SK-N-SH (cell line): ENCODE data around the gene WDR27. TPM values are rescaled to one million over a fixed set of nuclear protein-coding genes. Genes with fewer than 3 reads are reported as not detected.

Source experiments
- CTCF ChIA-PET: fragments of 300-600, 350-600 bp; formaldehyde crosslinking; extraction: SDS; loops from one replicate; lab custom pipeline; 2021; lab: Yijun Ruan, JAX
- POLR2A ChIA-PET: fragments of 350-600 bp; sonication (Branson Sonifier 250); formaldehyde crosslinking; extraction: SDS; loops from one replicate; lab custom pipeline; 2020; ENCODE audit warnings: antibody characterized with exemption, inconsistent platforms; lab: Yijun Ruan, JAX
- DNase-seq: peaks from one replicate; pipeline ENCODE4 v3.0.0; 2012
- H2AFZ ChIP-seq: fragments of 200-600 bp; sonication (generic); 2 replicates; pipeline ENCODE4 v1.8.1; 2016; ENCODE audit warnings: antibody characterized with exemption, mild to moderate bottlenecking, low read depth
- H3F3A ChIP-seq: fragments of 200-600 bp; sonication (generic); replicated peaks from 2 replicates; pipeline ENCODE3; 2016; ENCODE audit warnings: antibody characterized with exemption, mild to moderate bottlenecking; ENCODE audit not compliant: insufficient read depth
- H3K27ac ChIP-seq, 2 experiments: fragments of 200-500 bp in 1 of 2; fragments of 200-600 bp in 1 of 2; sonication (Bioruptor generic) in 1 of 2; sonication (generic), shearing (Covaris generic) in 1 of 2; 2 replicates each; pipeline versions ENCODE4 v1.5.1 to v1.6.1; 2014 to 2016; ENCODE audit warnings: low read depth in 2 of 2, inconsistent platforms in 1 of 2, low read length in 1 of 2, mild to moderate bottlenecking in 1 of 2, mixed read lengths in 1 of 2
- H3K27me3 ChIP-seq: fragments of 200-600 bp; sonication (generic), shearing (Covaris generic); 2 replicates; pipeline ENCODE4 v1.6.1; 2016; ENCODE audit warnings: mixed run types; ENCODE audit not compliant: insufficient read depth
- H3K36me3 ChIP-seq, 2 experiments: fragments of 200-500 bp in 1 of 2; fragments of 200-600 bp in 1 of 2; sonication (Bioruptor generic) in 1 of 2; sonication (generic) in 1 of 2; replicated peaks in 1 of 2; 2 replicates each; pipeline versions ENCODE3 to v1.5.1; 2014 to 2016; ENCODE audit warnings: low read length in 1 of 2, mild to moderate bottlenecking in 1 of 2; ENCODE audit not compliant: insufficient read depth in 2 of 2, control insufficient read depth in 1 of 2
- H3K4me1 ChIP-seq, 2 experiments: fragments of 200-500 bp in 1 of 2; fragments of 200-600 bp in 1 of 2; sonication (Bioruptor generic) in 1 of 2; sonication (generic), shearing (Covaris generic) in 1 of 2; 2 replicates each; pipeline versions ENCODE4 v1.5.1 to v1.6.1; 2014 to 2016; ENCODE audit warnings: low read depth in 1 of 2, low read length in 1 of 2, mixed run types in 1 of 2; ENCODE audit not compliant: insufficient read depth in 2 of 2, control insufficient read depth in 1 of 2
- H3K4me2 ChIP-seq: fragments of 200-600 bp; sonication (generic), shearing (Covaris generic); 2 replicates; pipeline ENCODE4 v1.6.1; 2017; ENCODE audit warnings: mixed run types
- H3K4me3 ChIP-seq, 2 experiments: fragments of 200-500 bp in 1 of 2; fragments of 200-600 bp in 1 of 2; sonication (Bioruptor generic) in 1 of 2; sonication (generic), shearing (Covaris generic) in 1 of 2; 2 replicates each; pipeline versions ENCODE4 v1.5.1 to v1.8.1; 2014 to 2016; ENCODE audit warnings: low read depth in 2 of 2, inconsistent platforms in 1 of 2, low read length in 1 of 2, mild to moderate bottlenecking in 1 of 2, mixed read lengths in 1 of 2, moderate library complexity in 1 of 2
- H3K79me2 ChIP-seq: fragments of 200-600 bp; sonication (generic); 2 replicates; pipeline ENCODE4 v1.8.1; 2017; ENCODE audit warnings: mild to moderate bottlenecking; ENCODE audit not compliant: insufficient read depth
- H3K9ac ChIP-seq: fragments of 200-600 bp; sonication (generic); 2 replicates; pipeline ENCODE4 v1.6.1; 2017; ENCODE audit warnings: mixed run types
- H3K9me2 ChIP-seq: fragments of 200-600 bp; sonication (generic); 2 replicates; pipeline ENCODE4 v1.6.1; 2017; ENCODE audit warnings: mixed run types
- H3K9me3 ChIP-seq: fragments of 200-600 bp; sonication (generic); 2 replicates; pipeline ENCODE4 v1.6.1; 2017; ENCODE audit warnings: mixed run types, mild to moderate bottlenecking, moderate library complexity
- H4K20me1 ChIP-seq: fragments of 200-600 bp; sonication (generic); 2 replicates; pipeline ENCODE4 v1.6.1; 2017; ENCODE audit warnings: mild to moderate bottlenecking, mixed run types; ENCODE audit not compliant: insufficient read depth
- CHD2 ChIP-seq: fragments of 150-350 bp; IDR thresholded peaks from 2 replicates; pipeline ENCODE4 v1.6.1; 2018; ENCODE audit warnings: low read length; ENCODE audit not compliant: partially characterized antibody
- EZH2phosphoT487 ChIP-seq: fragments of 200-600 bp; sonication (generic); IDR thresholded peaks from 2 replicates; pipeline ENCODE4 v1.6.1; 2017; ENCODE audit warnings: low read depth, mixed run types, mild to moderate bottlenecking, antibody characterized with exemption, moderate library complexity, borderline replicate concordance
- GABPA ChIP-seq: IDR thresholded peaks from 2 replicates; pipeline ENCODE4 v1.4.0; 2012; ENCODE audit warnings: low read depth, mild to moderate bottlenecking
- GATA2 ChIP-seq: sonication (generic); formaldehyde crosslinking; IDR thresholded peaks from 2 replicates; pipeline ENCODE4 v1.5.0; 2020; ENCODE audit warnings: mild to moderate bottlenecking, missing genetic modification reagents
- JUND ChIP-seq: IDR thresholded peaks from 2 replicates; pipeline ENCODE4 v1.4.0; 2012
- NFIC ChIP-seq: IDR thresholded peaks from 2 replicates; pipeline ENCODE4 v1.4.0; 2012; ENCODE audit warnings: borderline replicate concordance
- NRF1 ChIP-seq: IDR thresholded peaks from 2 replicates; pipeline ENCODE4 v1.6.1; 2012; ENCODE audit warnings: low read depth, mild to moderate bottlenecking, low read length
- POLR2AphosphoS5 ChIP-seq: IDR thresholded peaks from 2 replicates; pipeline ENCODE4 v1.6.1; 2012; ENCODE audit warnings: low read depth, low read length
- RAD21 ChIP-seq: IDR thresholded peaks from 2 replicates; pipeline ENCODE4 v1.6.1; 2012; ENCODE audit warnings: mild to moderate bottlenecking, low read length
- SIN3A ChIP-seq: IDR thresholded peaks from 2 replicates; pipeline ENCODE4 v1.6.1; 2012; ENCODE audit warnings: low read depth, mild to moderate bottlenecking, low read length, moderate library complexity, borderline replicate concordance
- SMC3 ChIP-seq: IDR thresholded peaks from 2 replicates; pipeline ENCODE4 v1.6.1; 2012; ENCODE audit warnings: low read depth, low read length, improper control_type of control experiment
- TAF1 ChIP-seq: IDR thresholded peaks from 2 replicates; pipeline ENCODE4 v1.6.1; 2012; ENCODE audit warnings: low read depth, mild to moderate bottlenecking, low read length, moderate library complexity, borderline replicate concordance
- YY1 ChIP-seq: IDR thresholded peaks from 2 replicates; pipeline ENCODE4 v1.4.0; 2012; ENCODE audit warnings: low read depth, mild to moderate bottlenecking
- ZBTB33 ChIP-seq: IDR thresholded peaks from 2 replicates; pipeline ENCODE4 v1.4.0; 2012; ENCODE audit warnings: low read depth, borderline replicate concordance
- polyA plus RNA-seq, 3 experiments: library from polyadenylated mRNA; depleted of rRNA; stranded (reverse); fragments of >200 nt; gene quantifications; 2 replicates each; pipeline ENCODE4 v1.2.3, GENCODE V29; 2012
- TF ChIP-seq, protein P1 (sequence below): fragments of 150-350 bp; IDR thresholded peaks from 2 replicates; pipeline ENCODE4 v1.6.1; 2016; ENCODE audit warnings: mild to moderate bottlenecking, low read depth, low read length
- TF ChIP-seq, protein P2 (sequence below): IDR thresholded peaks from 2 replicates; pipeline ENCODE4; 2012
- TF ChIP-seq, protein P3 (sequence below): fragments of 150-350 bp; IDR thresholded peaks from 2 replicates; pipeline ENCODE4 v1.6.1; 2017; ENCODE audit warnings: antibody characterized with exemption, low read length, low read depth, borderline replicate concordance

WDR27 gene
- polyA plus RNA-seq, 1 of the 3 experiments (the other 2 are of a cell fraction) = 55.6 TPM

DNA sequence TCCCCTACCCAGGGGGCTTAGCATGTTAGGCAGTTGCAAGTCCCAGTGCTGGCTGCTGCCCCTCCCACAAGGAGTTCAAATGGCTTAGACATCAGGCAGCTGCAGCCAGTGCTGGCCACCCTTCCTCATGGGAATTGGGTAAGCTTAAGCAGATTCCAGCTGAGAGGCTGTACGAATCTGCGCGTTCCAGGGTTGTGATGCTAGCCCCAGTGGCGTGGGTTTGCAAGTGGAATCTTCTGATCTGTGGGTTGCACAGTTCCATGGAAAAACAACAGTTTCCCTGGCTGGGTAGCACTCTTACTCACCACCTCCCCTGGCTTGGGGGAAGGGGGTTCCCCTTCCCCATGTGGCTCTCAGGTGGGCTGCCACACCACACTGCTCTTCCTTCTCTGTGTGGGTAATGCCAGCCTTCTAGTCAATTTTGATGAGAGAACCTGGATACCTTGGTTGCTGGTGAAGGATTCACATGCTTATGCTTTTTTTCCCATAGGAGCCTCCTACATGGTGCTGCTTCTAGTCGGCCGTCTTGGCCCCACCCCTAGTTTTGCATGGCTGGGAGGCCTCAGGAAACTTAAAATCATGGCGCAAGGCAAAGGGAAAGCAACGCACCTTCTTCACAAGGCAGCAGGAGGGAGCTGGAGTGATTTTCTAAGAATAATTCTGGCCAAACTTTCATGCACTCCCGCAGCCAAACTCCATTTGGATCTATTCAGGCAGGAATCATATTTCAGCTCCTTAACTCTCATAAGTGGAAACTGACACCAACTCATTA, 36.6 kb upstream of the WDR27 start (continued):
- no peak for TF ChIP-seq RAD21
- no peak for TF ChIP-seq NFIC
- TF ChIP-seq TAF1 = no peak
- TF ChIP-seq CHD2 = no peak
- TF ChIP-seq GABPA = no peak
- TF ChIP-seq, protein P1, sequence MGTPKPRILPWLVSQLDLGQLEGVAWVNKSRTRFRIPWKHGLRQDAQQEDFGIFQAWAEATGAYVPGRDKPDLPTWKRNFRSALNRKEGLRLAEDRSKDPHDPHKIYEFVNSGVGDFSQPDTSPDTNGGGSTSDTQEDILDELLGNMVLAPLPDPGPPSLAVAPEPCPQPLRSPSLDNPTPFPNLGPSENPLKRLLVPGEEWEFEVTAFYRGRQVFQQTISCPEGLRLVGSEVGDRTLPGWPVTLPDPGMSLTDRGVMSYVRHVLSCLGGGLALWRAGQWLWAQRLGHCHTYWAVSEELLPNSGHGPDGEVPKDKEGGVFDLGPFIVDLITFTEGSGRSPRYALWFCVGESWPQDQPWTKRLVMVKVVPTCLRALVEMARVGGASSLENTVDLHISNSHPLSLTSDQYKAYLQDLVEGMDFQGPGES = no peak
- TF ChIP-seq GATA2 (CRISPR knock-in tag) = no peak
- no peak for TF ChIP-seq SIN3A

DNA sequence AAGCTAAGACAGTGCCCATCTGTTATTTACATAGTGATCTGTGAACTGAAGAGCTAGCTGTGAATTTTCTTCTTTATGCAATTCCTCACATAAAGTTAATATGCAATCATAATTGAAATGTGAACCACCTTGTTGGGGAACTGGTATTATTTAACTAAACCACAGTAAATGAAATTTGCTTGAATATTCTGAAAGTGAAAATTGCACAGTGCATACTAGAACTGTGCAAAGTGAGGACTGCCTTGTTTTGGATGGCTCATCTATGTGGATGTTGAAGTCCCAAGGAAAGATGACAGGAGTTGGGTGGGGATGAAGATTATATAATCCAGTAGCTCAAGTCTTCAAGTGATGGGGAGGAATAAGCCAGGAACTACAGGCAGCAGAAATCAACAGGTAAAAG, 28.1 kb upstream of the WDR27 start:
- POLR2A ChIA-PET = no interaction called here
- Histone ChIP-seq H3K9me2 (no peaks in the 10 kb centered on the region), H3K4me3 (no peak overlapping the region), H3K79me2 (no peaks in the 10 kb centered on the region), H3K27me3 (no peaks in the 10 kb centered on the region), H3K27ac (no peak overlapping the region), H3K4me1 (peaks cover 0 to 8% of the 10 kb centered on the region in 2 experiments; a peak in 2 of 4 replicates), H3K9me3 (no peaks in the 10 kb centered on the region), H3K4me2 (no peak overlapping the region), H2AFZ (no peak overlapping the region), H3F3A (no peaks in the 10 kb centered on the region), H4K20me1 (no peaks in the 10 kb centered on the region), H3K9ac (no peak overlapping the region), H3K36me3 (no peaks in the 10 kb centered on the region)
- TF ChIP-seq, protein P2, sequence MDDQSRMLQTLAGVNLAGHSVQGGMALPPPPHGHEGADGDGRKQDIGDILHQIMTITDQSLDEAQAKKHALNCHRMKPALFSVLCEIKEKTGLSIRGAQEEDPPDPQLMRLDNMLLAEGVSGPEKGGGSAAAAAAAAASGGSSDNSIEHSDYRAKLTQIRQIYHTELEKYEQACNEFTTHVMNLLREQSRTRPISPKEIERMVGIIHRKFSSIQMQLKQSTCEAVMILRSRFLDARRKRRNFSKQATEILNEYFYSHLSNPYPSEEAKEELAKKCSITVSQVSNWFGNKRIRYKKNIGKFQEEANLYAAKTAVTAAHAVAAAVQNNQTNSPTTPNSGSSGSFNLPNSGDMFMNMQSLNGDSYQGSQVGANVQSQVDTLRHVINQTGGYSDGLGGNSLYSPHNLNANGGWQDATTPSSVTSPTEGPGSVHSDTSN = no peak
- TF ChIP-seq GABPA (no peak), JUND (no peak), EZH2phosphoT487 (no peak), NFIC (no peak), ZBTB33 (no peak), RAD21 (no peak), NRF1 (no peak), SMC3 (no peak), YY1 (no peak), POLR2AphosphoS5 (no peak)
- TF ChIP-seq, protein P3, sequence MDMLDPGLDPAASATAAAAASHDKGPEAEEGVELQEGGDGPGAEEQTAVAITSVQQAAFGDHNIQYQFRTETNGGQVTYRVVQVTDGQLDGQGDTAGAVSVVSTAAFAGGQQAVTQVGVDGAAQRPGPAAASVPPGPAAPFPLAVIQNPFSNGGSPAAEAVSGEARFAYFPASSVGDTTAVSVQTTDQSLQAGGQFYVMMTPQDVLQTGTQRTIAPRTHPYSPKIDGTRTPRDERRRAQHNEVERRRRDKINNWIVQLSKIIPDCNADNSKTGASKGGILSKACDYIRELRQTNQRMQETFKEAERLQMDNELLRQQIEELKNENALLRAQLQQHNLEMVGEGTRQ = no peak
- TF ChIP-seq, protein P1 = no peak
- CTCF ChIA-PET = no interaction called here
- no peak for DNase-seq
